HTR-8/SVneo (cell line): Measurements from ENCODE around the gene SNTG2.
A peak's percentile ranks its signal among the peaks of the same experiment; 100 is the strongest.

Source experiments
- DNase-seq: peaks from one replicate; pipeline ENCODE4 v3.0.0; 2011; ENCODE audit warnings: low spot score, mixed read lengths; ENCODE audit not compliant: insufficient read length
- FAIRE-seq: peaks from 2 replicates; lab custom pipeline; 2011; peaks lifted over from hg19 to GRCh38; lab: Jason Lieb, UNC

The SNTG2 gene

DNA sequence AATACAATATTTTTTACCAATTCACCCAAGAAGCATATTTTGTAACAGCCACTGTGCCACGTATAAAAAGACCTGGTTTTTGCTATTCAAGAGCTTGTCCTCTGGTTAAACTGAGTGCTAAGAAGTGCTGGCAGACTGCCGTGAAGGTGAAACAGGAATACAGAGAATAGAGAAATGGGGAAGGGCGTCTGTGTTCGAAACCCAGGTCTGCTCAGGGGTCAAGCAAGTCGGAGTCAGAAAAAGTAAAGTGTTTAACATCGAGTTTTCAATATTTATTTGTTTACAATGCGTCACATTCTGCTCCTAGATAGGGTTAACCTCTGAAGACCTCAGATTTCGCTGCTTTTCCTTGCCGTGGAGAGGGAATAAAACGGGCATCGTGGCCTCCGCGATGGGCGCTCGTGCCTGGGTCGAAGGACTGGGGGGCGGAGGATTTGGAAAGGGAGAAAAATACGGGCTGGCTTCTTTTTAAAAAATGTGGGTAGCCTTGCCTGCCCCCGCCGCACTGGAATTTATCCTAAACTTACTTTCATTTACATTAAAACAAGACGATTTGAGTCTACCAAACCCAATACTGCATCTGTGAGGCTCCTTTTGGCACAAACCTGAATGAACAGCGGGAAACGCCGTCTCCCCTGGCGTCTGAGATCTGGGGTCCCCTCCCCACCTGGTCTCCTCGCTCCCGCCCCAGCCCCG, 1.1 kb upstream of the SNTG2 start:
- FAIRE-seq (no peak), DNase-seq (no peak)

DNA sequence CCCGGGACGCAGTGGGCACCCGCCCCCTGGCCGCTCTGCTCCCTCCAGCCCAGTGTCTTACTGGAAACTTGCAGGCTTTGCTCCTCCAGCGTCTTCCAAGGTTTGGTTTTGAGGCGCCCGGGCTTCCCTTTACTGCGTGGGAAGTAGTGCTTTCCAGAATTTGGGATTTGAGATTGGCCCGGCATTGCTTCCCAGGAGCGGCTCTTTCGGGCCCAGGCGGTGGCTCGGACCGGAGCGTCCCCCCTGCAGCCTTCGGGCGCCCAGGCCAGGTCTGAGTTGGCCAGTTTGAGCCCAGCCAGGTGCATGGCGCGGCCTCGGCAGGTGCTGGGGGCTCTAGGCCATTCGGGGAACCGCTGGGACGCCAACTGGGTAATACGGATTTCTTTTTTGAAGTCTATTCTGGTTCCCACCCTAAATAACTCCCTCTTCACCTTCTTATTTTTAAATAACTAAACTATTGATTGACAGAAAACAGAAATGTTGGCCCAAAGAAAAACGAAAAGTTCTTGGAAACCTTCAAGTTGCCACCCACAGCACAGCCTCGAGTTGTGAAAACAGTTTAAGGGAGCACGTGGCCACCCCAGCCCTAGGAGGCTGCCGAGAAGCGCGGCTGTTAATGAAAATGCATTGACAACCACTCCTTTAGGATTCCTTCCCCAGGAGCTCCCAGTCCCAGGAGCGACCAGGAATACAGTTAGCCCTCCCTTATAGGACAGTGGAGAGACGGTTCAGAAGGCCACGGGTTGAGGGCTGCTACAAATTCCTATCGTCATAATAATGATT, 766 bp downstream of the SNTG2 start:
- DNase-seq (no peak), FAIRE-seq (no peak)

GRCh38 chr2:953408-953807, 2.8 kb downstream of the SNTG2 start:
- DNase-seq (no peak), FAIRE-seq (no peak)

DNA sequence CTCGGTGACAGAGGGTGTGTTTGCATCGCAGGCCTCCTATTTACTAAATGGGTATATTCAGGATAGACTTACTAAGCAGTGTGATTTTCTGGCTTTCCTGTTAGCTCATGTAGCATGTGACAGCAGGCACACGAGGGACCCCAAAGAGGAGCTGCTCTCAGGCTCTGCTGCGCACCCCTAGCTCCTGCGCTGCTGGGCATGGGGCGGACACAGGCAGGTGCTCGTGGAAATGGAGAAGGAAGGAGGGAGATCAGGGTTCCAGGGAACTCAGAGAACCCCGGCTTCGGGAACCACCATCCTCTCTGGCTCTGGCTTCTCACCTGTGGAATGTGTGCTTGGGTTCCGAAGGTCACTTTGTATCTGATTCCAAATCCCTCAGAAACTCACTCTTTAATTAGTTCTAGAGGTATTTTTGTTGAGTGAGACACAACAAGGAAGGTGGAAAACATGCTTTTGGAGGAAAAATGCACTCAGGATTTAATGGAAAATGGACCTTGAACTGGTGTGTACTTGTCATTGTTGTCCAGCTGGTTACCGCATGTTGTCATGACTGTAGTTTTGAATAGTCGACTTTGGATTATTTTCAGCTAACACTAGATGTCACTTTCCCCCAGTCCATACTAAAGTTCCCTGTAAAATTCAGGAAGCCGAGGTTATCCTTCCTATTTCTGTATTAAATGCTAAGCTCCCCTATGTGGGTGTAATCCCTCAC, 3.5 kb downstream of the SNTG2 start:
- FAIRE-seq (no peak), DNase-seq (no peak)

- FAIRE-seq (no peak), DNase-seq (no peak)
Measured at GRCh38 chr2:954687-955000, 4.0 kb downstream of the SNTG2 start.

DNA sequence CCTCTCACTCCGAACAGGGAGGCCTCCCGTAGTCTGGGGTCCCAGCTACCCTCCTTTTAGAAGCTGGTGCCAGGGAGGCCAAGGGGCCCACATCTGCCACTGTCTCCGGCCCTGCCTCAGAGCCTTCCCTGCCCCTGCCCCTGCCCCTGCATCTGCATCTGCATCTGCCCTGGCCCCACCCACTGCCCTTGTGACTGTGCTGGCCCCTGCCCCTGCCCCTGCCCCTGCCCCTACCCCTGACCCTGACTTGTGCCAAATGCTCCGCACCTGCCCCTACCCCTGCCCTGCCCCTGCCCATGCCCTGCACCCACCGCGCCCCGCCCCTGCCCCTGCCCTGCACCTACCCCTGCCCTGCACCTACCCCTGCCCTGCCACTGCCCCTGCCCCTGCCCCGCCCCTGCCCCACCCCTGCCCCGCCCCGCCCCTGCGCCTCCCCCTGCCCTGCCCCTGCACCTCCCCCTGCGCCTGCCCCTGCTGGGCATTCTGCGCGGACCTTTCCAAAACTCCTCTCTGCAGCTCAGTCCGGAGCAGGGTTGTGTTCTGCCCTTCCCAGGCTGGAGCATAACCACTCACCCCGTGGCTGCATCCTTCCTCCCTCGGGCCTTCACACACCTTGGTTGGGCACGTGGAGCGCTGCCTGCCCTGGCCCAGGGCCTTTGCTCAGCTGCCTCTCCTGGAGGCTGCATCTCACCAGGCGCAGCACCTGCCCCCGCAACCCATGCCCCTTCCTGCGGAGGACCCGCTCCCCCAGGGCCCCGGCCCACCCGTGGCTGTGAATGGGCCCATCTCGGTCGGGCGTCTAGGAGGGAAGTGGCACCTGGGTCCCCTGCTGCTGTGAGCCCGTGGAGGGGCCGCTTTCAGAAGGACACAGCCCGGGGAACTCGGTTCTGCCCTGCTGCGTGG, 5.4 kb downstream of the SNTG2 start:
- DNase-seq (no peak), FAIRE-seq (no peak)

DNA sequence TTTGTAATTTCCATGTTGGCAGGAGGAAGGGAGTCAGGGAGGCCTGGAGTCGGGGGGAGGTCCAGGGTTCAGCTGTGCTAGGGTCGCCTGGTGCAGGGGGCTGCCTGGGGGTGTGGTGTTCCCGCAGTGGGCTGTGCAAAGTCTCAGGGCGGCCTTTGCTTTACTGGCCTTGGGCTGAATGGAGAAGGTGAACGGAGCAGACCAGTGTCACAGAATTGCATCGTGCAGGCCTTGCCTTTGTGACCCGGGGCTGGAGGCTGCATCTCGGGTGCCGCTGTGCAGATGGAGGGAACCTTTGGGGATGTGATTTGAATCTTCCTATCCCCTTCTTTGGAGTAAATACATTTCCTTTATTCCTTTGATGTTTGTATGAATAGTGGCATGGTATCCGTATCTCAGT, 8.8 kb downstream of the SNTG2 start:
- FAIRE-seq: no peak

GRCh38 chr2:960061-960736, 9.6 kb downstream of the SNTG2 start:
- DNase-seq (no peak), FAIRE-seq (no peak)

More for the DNA sequence above, 8.8 kb downstream of the SNTG2 start:
- no peak for DNase-seq

- no peak for DNase-seq
- no peak for FAIRE-seq
Measured at GRCh38 chr2:961786-962185, 11.1 kb downstream of the SNTG2 start.

- DNase-seq: no peak
- no peak for FAIRE-seq
Measured at GRCh38 chr2:963876-964275, 13.2 kb downstream of the SNTG2 start.

- DNase-seq: no peak
- no peak for FAIRE-seq
Measured at GRCh38 chr2:964562-964961, 13.9 kb downstream of the SNTG2 start.

GRCh38 chr2:965640-966147, 15.0 kb downstream of the SNTG2 start:
- FAIRE-seq (no peak), DNase-seq (no peak)

GRCh38 chr2:973129-973528, 22.5 kb downstream of the SNTG2 start:
- DNase-seq (no peak), FAIRE-seq (no peak)

DNA sequence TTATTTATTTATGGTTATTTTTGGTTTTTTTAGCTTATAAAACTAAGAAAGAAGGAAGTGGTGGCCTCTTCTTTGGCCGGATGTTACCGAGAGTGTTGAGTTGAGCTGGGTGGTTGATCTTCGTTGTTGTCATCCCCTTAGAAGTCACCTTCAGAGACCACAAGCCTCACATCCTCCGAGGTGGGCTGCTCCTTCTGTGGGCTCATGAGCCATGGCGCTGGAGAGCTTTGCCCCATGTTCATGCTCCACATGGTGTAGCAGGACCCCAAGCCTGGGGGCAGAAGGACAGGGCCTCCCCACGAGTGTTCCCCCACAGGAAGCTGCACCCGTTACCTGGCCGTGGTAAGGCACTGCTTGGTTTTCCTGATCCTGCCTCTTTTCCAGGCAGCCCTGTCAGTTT, 23.4 kb downstream of the SNTG2 start:
- DNase-seq: no peak
- no peak for FAIRE-seq

GRCh38 chr2:974502-974901, 23.9 kb downstream of the SNTG2 start:
- DNase-seq (no peak), FAIRE-seq (no peak)

DNA sequence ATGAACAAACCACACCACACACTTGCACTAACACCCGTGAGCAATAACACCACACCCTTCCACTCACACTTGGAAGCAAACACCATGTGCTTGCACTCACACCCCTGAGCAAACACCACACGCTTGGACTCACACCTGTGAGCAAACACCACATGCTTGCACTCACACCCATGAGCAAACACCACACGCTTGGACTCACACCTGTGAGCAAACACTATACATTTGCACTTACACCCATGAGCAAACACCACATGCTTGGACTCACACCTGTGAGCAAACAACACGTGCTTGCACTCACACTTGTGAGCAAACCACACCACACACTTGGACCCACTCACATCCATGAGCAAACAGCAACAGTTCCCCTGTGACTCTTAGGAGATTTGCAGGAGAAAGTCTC, 24.4 kb downstream of the SNTG2 start:
- FAIRE-seq (peak; percentile 76), DNase-seq (no peak)

DNA sequence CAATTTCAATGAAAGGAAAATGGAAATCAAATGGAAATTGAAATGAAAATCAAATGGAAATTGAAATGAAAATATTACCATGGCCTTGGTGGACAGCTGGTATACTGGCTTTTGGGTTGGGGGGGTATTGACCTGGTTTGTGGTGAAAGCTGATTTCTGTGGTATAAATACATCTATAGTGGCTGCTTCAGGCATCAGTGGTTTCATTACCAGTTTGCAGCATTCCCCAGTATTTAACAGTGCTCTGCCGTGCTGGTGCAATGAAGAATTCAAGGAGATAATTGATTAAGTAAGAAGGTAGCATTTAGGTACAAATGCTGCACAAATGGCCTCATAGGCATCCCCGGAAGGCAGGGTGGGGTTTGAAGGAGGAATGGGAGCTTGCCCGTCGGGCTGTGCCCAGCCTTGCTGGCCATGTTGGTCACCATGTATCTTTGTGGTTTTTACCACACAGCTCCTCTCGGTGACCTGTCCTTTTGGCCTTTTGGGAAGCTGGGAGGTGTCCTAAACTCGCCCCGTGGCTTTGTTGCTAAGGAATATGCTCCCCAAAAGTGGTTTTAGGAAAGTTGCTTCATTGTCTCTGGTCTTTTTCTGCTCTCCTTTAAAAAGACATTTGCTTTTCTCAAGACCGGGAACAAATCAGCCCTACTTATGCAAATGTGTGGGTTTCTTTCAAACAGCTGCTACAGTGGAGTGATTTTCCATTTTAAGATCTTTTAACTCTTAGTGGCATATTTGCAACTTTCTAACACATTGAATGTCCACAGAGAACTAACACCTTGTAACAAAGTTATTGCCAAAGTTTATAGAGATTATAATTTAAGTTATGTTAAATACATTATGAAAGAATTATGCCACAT, 28.6 kb downstream of the SNTG2 start:
- DNase-seq (no peak), FAIRE-seq (no peak)

- DNase-seq (no peak), FAIRE-seq (peak; percentile 9)
Measured at GRCh38 chr2:980176-980575, 29.5 kb downstream of the SNTG2 start.

- FAIRE-seq: peak; percentile 97
- no peak for DNase-seq
Measured at GRCh38 chr2:981258-981657, 30.6 kb downstream of the SNTG2 start.
